Measurements from ENCODE around the gene FXR2.
"Not testable (repeated sequence)": the region's sequence is repeated elsewhere in the genome, so short reads cannot be mapped to it uniquely, and the experiment has no call there.

The FXR2 gene

GRCh38 chr17:7627250-7628121 lies 12.8 kb upstream of the FXR2 start, which contains the start of gene SAT2:
TSS of gene SAT2 (minus strand) at chr17:7627821. CDS start at chr17:7627635, 186 bp downstream.
- peak; percentile 76 for DNase-seq

GRCh38 chr17:7626956-7627249 lies 12.2 kb upstream of the FXR2 start:
- DNase-seq: no peak

- no peak for DNase-seq
Measured at GRCh38 chr17:7626307-7626706, 11.6 kb upstream of the FXR2 start.

- DNase-seq: not testable (repeated sequence)
Measured at GRCh38 chr17:7625749-7626148, 11.1 kb upstream of the FXR2 start.

- DNase-seq: no peak
Measured at GRCh38 chr17:7623661-7624060, 9.0 kb upstream of the FXR2 start.

GRCh38 chr17:7620835-7621234 lies 6.1 kb upstream of the FXR2 start:
- DNase-seq: no peak

GRCh38 chr17:7618608-7619007 lies 3.9 kb upstream of the FXR2 start:
- no peak for DNase-seq

GRCh38 chr17:7615265-7615747 lies 609 bp upstream of the FXR2 start:
- DNase-seq: no peak

GRCh38 chr17:7613769-7614424 lies 800 bp downstream of the FXR2 start:
- no peak for DNase-seq

GRCh38 chr17:7612294-7612640 lies 2.4 kb downstream of the FXR2 start:
- no peak for DNase-seq

- DNase-seq: no peak
Measured at GRCh38 chr17:7611635-7612293, 2.9 kb downstream of the FXR2 start.

GRCh38 chr17:7610641-7611040 lies 4.1 kb downstream of the FXR2 start:
- no peak for DNase-seq

- DNase-seq: no peak
Measured at GRCh38 chr17:7606280-7606679, 8.4 kb downstream of the FXR2 start.

- DNase-seq: not testable (repeated sequence)
Measured at GRCh38 chr17:7597561-7597960, 17.1 kb downstream of the FXR2 start.

GRCh38 chr17:7593296-7593695 lies 21.4 kb downstream of the FXR2 start:
- DNase-seq: no peak

GRCh38 chr17:7592422-7593021 lies 22.2 kb downstream of the FXR2 start:
- no peak for DNase-seq

GRCh38 chr17:7591596-7591995 lies 23.1 kb downstream of the FXR2 start:
- no peak for DNase-seq

- DNase-seq: no peak
Measured at GRCh38 chr17:7590743-7591142, 24.0 kb downstream of the FXR2 start.

- no peak for DNase-seq
Measured at GRCh38 chr17:7589891-7590691, 24.6 kb downstream of the FXR2 start, which contains the start of gene SOX15. TSS of gene SOX15 (minus strand) at chr17:7590094. CDS start at chr17:7589676, 418 bp downstream.

GRCh38 chr17:7589204-7589868 lies 25.4 kb downstream of the FXR2 start:
- peak; percentile 66 for DNase-seq

GRCh38 chr17:7588553-7589203 lies 26.0 kb downstream of the FXR2 start:
- DNase-seq: no peak

Measured in activated CD4-positive, CD25-positive, alpha-beta regulatory T cell treated with anti-CD3 and anti-CD28 coated beads, Interleukin-2, amount 50 U/mL, for 72 hours (primary cell).